Colonic mucosa (tissue), 4 donors: ENCODE measurements around the gene AMIGO3. TPM values are rescaled to one million over a fixed set of nuclear protein-coding genes. Genes with fewer than 3 reads are reported as not detected.
"Not testable (repeated sequence)": the region's sequence is repeated elsewhere in the genome, so short reads cannot be mapped to it uniquely, and the experiment has no call there.

Experiments used
- DNase-seq: peaks from one replicate; pipeline ENCODE4 v3.0.0-alpha.2; 2020
- H3K27ac ChIP-seq: fragments of 200-600 bp; one replicate; pipeline ENCODE4 v1.8.0; 2021
- H3K27me3 ChIP-seq: fragments of 200-600 bp; one replicate; pipeline ENCODE4 v1.8.0; 2021
- H3K36me3 ChIP-seq: fragments of 200-600 bp; one replicate; pipeline ENCODE4 v1.8.0; 2021
- H3K4me1 ChIP-seq: fragments of 200-600 bp; one replicate; pipeline ENCODE4 v1.8.0; 2021; ENCODE audit warnings: mild to moderate bottlenecking
- H3K4me3 ChIP-seq: fragments of 200-600 bp; one replicate; pipeline ENCODE4 v1.8.0; 2021
- H3K9ac ChIP-seq, 2 donors: one replicate each; pipeline ENCODE4 v1.7.0; 2013; ENCODE audit warnings: control low read depth in 2 of 2, low read depth in 2 of 2, low read length in 2 of 2
- H3K9me3 ChIP-seq: fragments of 200-600 bp; one replicate; pipeline ENCODE4 v1.8.0; 2021
- intact Hi-C: fragments of 100-400 bp; cut with DNase I; formaldehyde crosslinking; loops from one replicate; pipeline ENCODE4 v1.14.1; 2022
- total RNA-seq, 2 donors: library from RNA; stranded (reverse); fragmentation: NEBNext Ultra II Directional in 1 of 2; extraction: Animal tissue kit (Norgen Biotek cat#: 25700) in 1 of 2; gene quantifications; one replicate each; pipeline ENCODE4 v1.2.1, GENCODE V29; 2021
- TF ChIP-seq, protein P1 (sequence below): fragments of 200-600 bp; IDR thresholded peaks from one replicate; pipeline ENCODE4 v1.8.0; 2022; ENCODE audit warnings: antibody characterized with exemption, mild to moderate bottlenecking
- donor health status: healthy.
- donor health status: DM: no; HTN: no; CAD: no.
- donor health status: DM: no; HTN: no; CAD: no.

AMIGO3 gene
- total RNA-seq, 2 donors from 2014 or later: 0.16 TPM; not detected in 1

GRCh38 chr3:49691481-49691880 lies 28.0 kb downstream of the AMIGO3 start:
- H3K4me1 ChIP-seq, H3K27me3 ChIP-seq, H3K36me3 ChIP-seq, H3K4me3 ChIP-seq, H3K9ac ChIP-seq, H3K27ac ChIP-seq, intact Hi-C loops, H3K9me3 ChIP-seq: not testable (repeated sequence)
- DNase-seq: peak; percentile 76

- H3K4me3 ChIP-seq, H3K9ac ChIP-seq, DNase-seq, H3K27me3 ChIP-seq, intact Hi-C loops, H3K27ac ChIP-seq, H3K9me3 ChIP-seq, H3K36me3 ChIP-seq, H3K4me1 ChIP-seq: not testable (repeated sequence)
Measured at GRCh38 chr3:49690856-49691255, 28.6 kb downstream of the AMIGO3 start.

DNA sequence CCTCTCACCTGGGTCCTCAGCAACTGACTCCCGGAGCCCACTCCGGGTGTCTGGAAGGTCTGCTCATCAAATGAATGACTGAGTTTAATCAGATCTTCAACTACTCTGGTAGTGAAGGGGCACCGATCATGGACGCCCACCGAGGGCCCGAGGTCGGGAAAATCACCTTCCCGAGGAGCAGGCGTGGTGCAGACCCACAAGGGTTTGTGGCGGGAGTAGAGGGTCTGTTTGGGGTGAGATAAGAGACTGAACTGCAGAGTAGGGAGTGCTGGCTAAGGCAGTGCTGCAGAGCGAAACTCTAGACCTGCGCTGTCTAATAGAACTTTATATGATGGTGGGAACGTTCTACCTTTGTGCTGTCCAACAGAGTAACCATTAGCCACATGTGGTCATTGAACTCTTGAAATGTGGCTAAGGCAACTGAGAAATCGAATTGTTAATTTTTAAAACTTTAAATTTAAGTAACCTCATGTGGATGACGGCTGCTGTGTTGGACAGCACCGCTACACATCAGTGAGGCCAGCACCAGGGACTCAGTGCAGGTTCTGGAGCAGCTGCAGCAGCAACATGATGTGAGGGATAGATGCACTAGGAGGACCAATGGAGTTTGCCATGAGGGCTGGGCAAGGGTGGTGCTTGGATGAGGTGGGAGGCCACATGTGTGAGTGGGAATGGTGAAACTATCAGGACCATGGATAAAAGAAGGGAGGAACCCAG lies 29.4 kb downstream of the AMIGO3 start:
- H3K27me3 ChIP-seq, H3K27ac ChIP-seq, H3K9me3 ChIP-seq, H3K36me3 ChIP-seq, DNase-seq, H3K4me1 ChIP-seq, intact Hi-C loops: not testable (repeated sequence)
- Histone ChIP-seq H3K4me3 (peak overlapping the region; percentile 100), H3K9ac (peak overlapping the region; percentile 81 to 95)

DNA sequence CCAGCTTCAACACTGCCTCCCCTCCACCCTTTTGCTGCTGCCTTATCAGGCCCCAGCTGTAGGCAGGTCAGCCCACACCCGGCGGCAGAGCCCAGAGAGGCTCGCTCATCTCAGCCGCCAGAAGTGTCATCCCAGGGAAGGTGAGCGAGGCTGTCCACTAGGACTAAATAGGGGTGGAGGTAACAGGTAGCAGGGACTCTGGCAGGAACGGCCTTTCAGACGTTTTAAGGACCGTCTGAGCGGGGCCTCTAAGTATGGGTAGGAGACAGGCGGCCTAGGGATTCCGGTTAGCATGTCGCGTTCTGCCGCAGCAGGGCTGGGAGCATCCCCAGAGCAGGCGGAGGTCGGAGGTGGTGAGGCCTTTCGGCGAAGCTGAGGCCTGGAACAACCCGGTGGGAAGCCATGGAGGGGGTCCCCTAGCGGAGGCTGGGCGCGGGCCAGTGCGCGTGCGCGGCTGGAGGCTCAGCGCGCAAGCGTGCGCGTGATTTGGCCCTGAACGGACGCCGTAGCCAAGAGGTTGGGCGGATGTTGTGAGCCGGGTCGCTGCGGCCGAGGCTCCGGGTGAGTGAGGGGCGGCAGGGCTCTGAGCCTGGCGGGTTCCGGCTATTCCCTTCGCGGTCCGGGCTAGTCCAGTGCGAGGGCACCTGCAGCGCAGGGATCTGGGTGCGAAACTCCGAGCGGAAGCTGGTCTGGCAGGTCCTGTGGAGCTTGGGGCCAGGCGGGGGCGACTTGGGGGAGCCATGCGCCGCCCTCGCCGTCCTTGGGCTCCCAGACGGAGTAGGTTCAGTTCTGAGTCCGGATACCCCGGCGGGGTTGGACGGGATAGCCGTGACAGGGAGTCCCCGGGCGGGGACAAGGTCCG lies 30.2 kb downstream of the AMIGO3 start, which contains the start of the genes MST1 and RNF123:
MST1 (minus strand) TSS at position 429 of the 862 bp plus-strand sequence. CDS start 783 bp downstream, outside the sequence.
RNF123 (plus strand) TSS at position 512 of the 862 bp plus-strand sequence. CDS start 1,609 bp downstream, outside the sequence.
- Histone ChIP-seq H3K9me3 (no peaks in the 10 kb centered on the region), H3K4me3 (peak within 1 kb of the TSS; percentile 100), H3K27me3 (no peaks in the 10 kb centered on the region), H3K36me3 (no peaks in the 10 kb centered on the region), H3K4me1 (peaks cover 6% of the 10 kb centered on the region), H3K27ac (peak within 1 kb of the TSS; percentile 31), H3K9ac (peak within 1 kb of the TSS; percentile 81 to 95)
- TF ChIP-seq, protein P1, sequence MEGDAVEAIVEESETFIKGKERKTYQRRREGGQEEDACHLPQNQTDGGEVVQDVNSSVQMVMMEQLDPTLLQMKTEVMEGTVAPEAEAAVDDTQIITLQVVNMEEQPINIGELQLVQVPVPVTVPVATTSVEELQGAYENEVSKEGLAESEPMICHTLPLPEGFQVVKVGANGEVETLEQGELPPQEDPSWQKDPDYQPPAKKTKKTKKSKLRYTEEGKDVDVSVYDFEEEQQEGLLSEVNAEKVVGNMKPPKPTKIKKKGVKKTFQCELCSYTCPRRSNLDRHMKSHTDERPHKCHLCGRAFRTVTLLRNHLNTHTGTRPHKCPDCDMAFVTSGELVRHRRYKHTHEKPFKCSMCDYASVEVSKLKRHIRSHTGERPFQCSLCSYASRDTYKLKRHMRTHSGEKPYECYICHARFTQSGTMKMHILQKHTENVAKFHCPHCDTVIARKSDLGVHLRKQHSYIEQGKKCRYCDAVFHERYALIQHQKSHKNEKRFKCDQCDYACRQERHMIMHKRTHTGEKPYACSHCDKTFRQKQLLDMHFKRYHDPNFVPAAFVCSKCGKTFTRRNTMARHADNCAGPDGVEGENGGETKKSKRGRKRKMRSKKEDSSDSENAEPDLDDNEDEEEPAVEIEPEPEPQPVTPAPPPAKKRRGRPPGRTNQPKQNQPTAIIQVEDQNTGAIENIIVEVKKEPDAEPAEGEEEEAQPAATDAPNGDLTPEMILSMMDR: peak; percentile 21
- peak; percentile 90 for DNase-seq
- intact Hi-C loops: no loop called here

DNA sequence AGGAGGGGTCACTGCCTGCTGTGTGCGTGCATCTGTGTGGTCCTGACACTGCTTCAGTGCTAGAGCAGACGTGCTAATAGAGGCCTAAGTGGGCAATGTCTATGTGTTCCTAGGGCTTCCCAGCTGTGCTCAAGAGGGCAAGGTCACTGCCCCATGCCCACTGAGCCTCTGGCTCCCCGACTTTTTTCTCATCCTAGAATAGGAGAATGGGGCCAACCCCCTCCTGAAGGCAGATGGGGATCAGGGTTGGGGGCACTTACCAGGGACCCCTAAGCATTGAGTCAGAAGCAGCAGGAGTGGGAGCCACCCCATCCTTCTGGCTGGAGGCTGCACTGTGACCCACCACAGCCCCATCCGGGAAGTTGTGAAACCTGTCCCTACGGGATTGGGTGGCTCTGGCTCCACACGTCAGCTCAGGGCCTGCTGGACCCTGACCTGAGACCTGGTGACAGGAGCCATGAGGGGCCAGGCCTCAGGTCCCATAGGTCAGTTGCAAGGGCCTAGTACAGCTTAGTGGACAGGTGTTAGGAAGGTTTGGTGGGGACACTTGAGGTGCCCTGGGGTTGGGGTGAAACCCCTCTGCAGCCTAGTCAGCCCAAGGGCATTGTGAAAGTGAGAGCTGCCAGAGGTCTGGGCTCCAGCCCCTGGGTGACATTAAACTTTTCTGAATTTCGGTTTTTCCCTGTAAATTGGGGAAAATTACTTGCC lies 31.0 kb downstream of the AMIGO3 start:
- H3K27ac ChIP-seq: peak overlapping the region; percentile 25
- peak overlapping the region in 1 of 2 donors; percentile 95 for H3K9ac ChIP-seq
- H3K4me3 ChIP-seq: peak overlapping the region; percentile 100
- H3K27me3 ChIP-seq, intact Hi-C loops, H3K4me1 ChIP-seq, DNase-seq, H3K36me3 ChIP-seq, H3K9me3 ChIP-seq: not testable (repeated sequence)

DNA sequence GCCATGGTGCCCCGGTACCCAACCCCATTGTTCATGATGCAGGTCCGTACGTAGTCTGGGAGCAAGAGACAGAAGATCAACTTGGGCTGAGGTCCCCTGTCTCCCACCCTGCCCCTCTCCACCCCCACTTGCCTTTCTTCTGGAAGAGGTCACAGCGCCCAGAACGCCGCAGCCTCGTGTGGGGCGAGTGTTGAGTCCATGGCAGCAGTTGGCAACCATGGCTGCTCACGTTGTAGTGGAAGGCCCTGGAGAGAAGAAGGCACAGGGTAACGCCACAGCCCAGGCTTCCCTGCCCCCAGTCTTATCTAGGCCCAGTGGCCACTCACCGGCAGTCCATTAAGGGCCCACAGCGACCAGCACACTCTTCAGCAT lies 32.1 kb downstream of the AMIGO3 start:
- H3K4me1 ChIP-seq, H3K9ac ChIP-seq, H3K36me3 ChIP-seq, H3K4me3 ChIP-seq, H3K9me3 ChIP-seq, H3K27me3 ChIP-seq, H3K27ac ChIP-seq, intact Hi-C loops, DNase-seq: not testable (repeated sequence)

DNA sequence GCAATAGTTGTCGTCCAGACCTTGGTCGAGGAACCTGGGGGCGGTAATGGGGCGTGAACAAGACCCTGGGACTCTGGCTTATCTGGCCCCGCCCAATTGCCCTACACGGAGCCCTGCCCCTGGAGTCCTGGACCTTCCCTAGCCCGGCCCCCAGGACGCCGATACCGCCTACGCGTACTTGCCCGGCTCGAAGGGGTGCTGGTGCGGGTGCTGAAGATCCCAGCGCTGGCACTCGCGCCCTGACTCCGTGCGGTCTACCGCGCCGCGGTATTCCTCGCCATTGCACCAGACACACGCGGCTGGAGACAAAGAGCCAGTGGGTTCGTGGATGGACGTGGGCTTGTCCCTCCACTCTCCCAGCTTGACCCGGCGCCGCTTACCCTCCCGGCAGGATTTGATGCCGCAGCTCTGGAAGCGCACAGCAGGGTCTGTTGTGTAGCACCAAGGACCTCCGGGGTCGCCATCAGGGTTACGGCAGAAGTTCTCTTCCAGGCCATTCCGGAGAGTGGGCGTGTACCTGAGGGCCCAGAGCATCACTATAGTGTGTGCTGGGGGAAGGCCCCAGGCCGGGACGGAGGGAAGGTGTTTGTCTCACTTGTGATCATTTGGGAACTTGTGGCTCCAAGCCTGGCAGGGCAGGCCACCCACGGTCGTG lies 32.6 kb downstream of the AMIGO3 start:
- not testable (repeated sequence) for H3K9ac ChIP-seq, H3K27ac ChIP-seq
- H3K4me3 ChIP-seq: peak overlapping the region; percentile 29

GRCh38 chr3:49686346-49686745 lies 33.1 kb downstream of the AMIGO3 start:
- not testable (repeated sequence) for H3K27ac ChIP-seq

More for the DNA sequence above, 32.6 kb downstream of the AMIGO3 start:
- H3K36me3 ChIP-seq, H3K9me3 ChIP-seq, H3K4me1 ChIP-seq, intact Hi-C loops, H3K27me3 ChIP-seq: not testable (repeated sequence)
- peak; percentile 82 for DNase-seq

DNA sequence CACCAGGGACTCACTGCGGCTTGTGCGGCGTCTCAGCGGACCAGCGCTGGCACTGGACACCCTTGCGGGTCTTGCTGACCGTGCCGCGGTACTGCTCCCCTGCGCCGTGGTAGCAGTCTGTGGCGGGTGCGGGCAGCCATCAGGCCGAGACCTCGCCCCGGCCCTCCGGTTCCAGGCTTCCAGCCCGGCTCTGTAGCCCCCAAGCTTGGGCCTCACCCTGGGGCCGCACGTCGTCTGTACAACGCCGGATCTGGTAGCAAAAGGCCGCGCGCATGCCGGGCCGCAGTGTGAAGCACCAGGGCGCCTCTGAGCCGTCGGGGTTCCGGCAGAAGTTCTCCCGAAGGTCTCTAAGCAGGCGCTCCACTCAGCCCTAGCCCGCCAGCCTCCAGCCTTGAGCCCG lies 33.6 kb downstream of the AMIGO3 start:
- not testable (repeated sequence) for H3K27ac ChIP-seq

More at GRCh38 chr3:49686346-49686745, 33.1 kb downstream of the AMIGO3 start:
- H3K9ac ChIP-seq, intact Hi-C loops, H3K9me3 ChIP-seq, H3K27me3 ChIP-seq, H3K4me1 ChIP-seq, H3K36me3 ChIP-seq: not testable (repeated sequence)
- peak overlapping the region; percentile 29 for H3K4me3 ChIP-seq
- DNase-seq: peak; percentile 72

GRCh38 chr3:49685103-49685502 lies 34.4 kb downstream of the AMIGO3 start:
- H3K4me3 ChIP-seq, DNase-seq, H3K27ac ChIP-seq, H3K27me3 ChIP-seq, H3K9ac ChIP-seq, H3K36me3 ChIP-seq, intact Hi-C loops, H3K9me3 ChIP-seq, H3K4me1 ChIP-seq: not testable (repeated sequence)

More for the DNA sequence above, 33.6 kb downstream of the AMIGO3 start:
- H3K36me3 ChIP-seq, DNase-seq, H3K9ac ChIP-seq, H3K9me3 ChIP-seq, H3K27me3 ChIP-seq, H3K4me3 ChIP-seq, H3K4me1 ChIP-seq, intact Hi-C loops: not testable (repeated sequence)

DNA sequence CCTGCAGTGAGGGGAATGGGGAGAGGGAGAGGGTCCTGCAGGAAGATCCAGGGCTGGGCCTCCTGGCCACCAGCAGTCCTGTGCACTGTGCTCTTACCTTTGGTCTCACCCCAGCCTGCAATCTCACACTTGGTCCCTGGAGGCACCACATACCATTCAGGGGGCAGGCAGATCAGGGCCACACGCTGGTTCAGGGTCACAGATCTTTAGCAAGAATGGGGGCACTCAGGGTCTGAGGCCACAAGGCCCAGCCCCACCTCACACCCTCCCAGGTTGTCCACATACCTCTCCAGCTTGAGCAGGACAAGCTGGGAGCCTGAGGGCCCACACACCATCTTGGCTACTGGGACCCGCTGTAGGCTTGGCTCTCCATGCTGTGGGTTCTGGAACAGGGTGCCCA lies 35.0 kb downstream of the AMIGO3 start:
- H3K4me3 ChIP-seq, DNase-seq, H3K27me3 ChIP-seq, H3K27ac ChIP-seq, H3K4me1 ChIP-seq, intact Hi-C loops, H3K36me3 ChIP-seq, H3K9me3 ChIP-seq, H3K9ac ChIP-seq: not testable (repeated sequence)
